HCT116 (cell line): ENCODE data around the gene FOXO6. TPM values are rescaled to one million over a fixed set of nuclear protein-coding genes. Genes with fewer than 3 reads are reported as not detected.

Source experiments
- ATAC-seq: fragments of 200-7000 bp; cut with Tn5 transposase; 2 replicates; pipeline ENCODE4 v1.9.1; 2020; ENCODE audit warnings: mild to moderate bottlenecking, moderate library complexity
- BruUV-seq: library from RNA; stranded (reverse); fragments of 400-500 nt; replicated peaks from 2 replicates; lab custom pipeline; 2021; lab: Mats Ljungman, UMichigan
- CTCF ChIA-PET: fragments of 300-600 bp; sonication (Branson Sonifier 250); formaldehyde crosslinking; loops from one replicate; lab custom pipeline; 2021; ENCODE audit warnings: antibody characterized with exemption; lab: Charles Lee
- POLR2A ChIA-PET: fragments of 300-600, 350-600 bp; sonication (Branson Sonifier 250); formaldehyde crosslinking; loops from one replicate; lab custom pipeline; 2021; ENCODE audit warnings: antibody characterized with exemption; lab: Charles Lee
- RAD21 ChIA-PET, 2 experiments: fragments of 300-600 bp; sonication (Branson Sonifier 250); formaldehyde crosslinking; loops; one replicate each; lab custom pipeline; 2023; ENCODE audit warnings: low total read pairs in 2 of 2; ENCODE audit not compliant: uncharacterized antibody in 2 of 2, unreplicated experiment in 2 of 2, low non-redundant PET in 1 of 2; lab: Charles Lee
- DNase-seq: peaks from one replicate; pipeline ENCODE4 v3.0.0-alpha.2; 2010; ENCODE audit warnings: low read depth, low spot score
- H2AFZ ChIP-seq: fragments of 200-600 bp; shearing (Covaris generic), sonication (generic); 2 replicates; pipeline ENCODE4 v1.6.1; 2017; ENCODE audit warnings: low read depth, mixed run types, mixed read lengths, antibody characterized with exemption, low read length; ENCODE audit not compliant: poor library complexity, severe bottlenecking
- H3K27ac ChIP-seq: 2 replicates; pipeline ENCODE4 v1.5.1; 2012; ENCODE audit warnings: low read depth, low read length
- H3K27me3 ChIP-seq: fragments of 200-600 bp; sonication (generic); 2 replicates; pipeline ENCODE4 v1.6.1; 2016; ENCODE audit warnings: mixed run types, low read length, mixed read lengths; ENCODE audit not compliant: insufficient read depth
- H3K36me3 ChIP-seq, 2 experiments: fragments of 200-500 bp in 1 of 2; fragments of 200-600 bp in 1 of 2; sonication (Bioruptor generic) in 1 of 2; sonication (generic) in 1 of 2; 2 replicates each; pipeline versions ENCODE4 v1.5.1 to v1.6.1; 2014 to 2016; ENCODE audit warnings: low read length in 2 of 2, inconsistent platforms in 1 of 2, mixed read lengths in 1 of 2, mixed run types in 1 of 2; ENCODE audit not compliant: insufficient read depth in 2 of 2, control insufficient read depth in 1 of 2
- H3K4me1 ChIP-seq, 2 experiments: fragments of 200-600 bp in 1 of 2; sonication (generic) in 1 of 2; 2 replicates each; pipeline versions ENCODE4 v1.5.1 to v1.6.1; 2012 to 2017; ENCODE audit warnings: low read length in 2 of 2, inconsistent platforms in 1 of 2, mild to moderate bottlenecking in 1 of 2, mixed read lengths in 1 of 2, mixed run types in 1 of 2, moderate library complexity in 1 of 2; ENCODE audit not compliant: insufficient read depth in 2 of 2, control insufficient read depth in 1 of 2
- H3K4me2 ChIP-seq: fragments of 200-600 bp; sonication (generic); 2 replicates; pipeline ENCODE4 v1.6.1; 2017; ENCODE audit warnings: mixed run types, low read length, mixed read lengths
- H3K4me3 ChIP-seq, 2 experiments: fragments of 200-600 bp in 1 of 2; sonication (generic) in 1 of 2; replicated peaks in 1 of 2; 2 replicates each; pipeline ENCODE4 v1.5.1; 2011 to 2016; ENCODE audit warnings: low read length in 2 of 2, control low read depth in 1 of 2, low read depth in 1 of 2, mild to moderate bottlenecking in 1 of 2, mixed read lengths in 1 of 2, mixed run types in 1 of 2
- H3K79me2 ChIP-seq: fragments of 200-600 bp; sonication (generic); 2 replicates; pipeline ENCODE4 v1.6.1; 2017; ENCODE audit warnings: mild to moderate bottlenecking, mixed run types, low read length, moderate library complexity, mixed read lengths; ENCODE audit not compliant: insufficient read depth
- H3K9ac ChIP-seq: fragments of 200-600 bp; sonication (generic); 2 replicates; pipeline ENCODE4 v1.6.1; 2016; ENCODE audit warnings: low read length, mixed read lengths
- H3K9me2 ChIP-seq: fragments of 200-600 bp; sonication (generic), shearing (Covaris generic); 2 replicates; pipeline ENCODE4 v1.6.1; 2017; ENCODE audit warnings: mixed run types, mild to moderate bottlenecking, moderate library complexity; ENCODE audit not compliant: insufficient read depth
- H3K9me3 ChIP-seq, 2 experiments: fragments of 200-500 bp in 1 of 2; fragments of 200-600 bp in 1 of 2; sonication (Bioruptor generic) in 1 of 2; sonication (generic) in 1 of 2; 2 replicates each; pipeline ENCODE4 v1.6.1; 2014 to 2017; ENCODE audit warnings: low read length in 2 of 2, mixed read lengths in 2 of 2, inconsistent platforms in 1 of 2, low read depth in 1 of 2, mild to moderate bottlenecking in 1 of 2, mixed run types in 1 of 2, moderate library complexity in 1 of 2; ENCODE audit not compliant: control insufficient read depth in 1 of 2, insufficient read depth in 1 of 2
- H4K20me1 ChIP-seq: fragments of 200-600 bp; sonication (generic), shearing (Covaris generic); 2 replicates; pipeline ENCODE4 v1.6.1; 2017; ENCODE audit warnings: mixed run types, mild to moderate bottlenecking, moderate library complexity; ENCODE audit not compliant: insufficient read depth
- CBX3 ChIP-seq: IDR thresholded peaks from 2 replicates; pipeline ENCODE4 v1.6.1; 2012; ENCODE audit warnings: low read depth
- CEBPB ChIP-seq: IDR thresholded peaks from 2 replicates; pipeline ENCODE4 v1.6.1; 2012; ENCODE audit warnings: low read depth
- EGR1 ChIP-seq: IDR thresholded peaks from 2 replicates; pipeline ENCODE4 v1.6.1; 2012; ENCODE audit warnings: low read depth
- ELF1 ChIP-seq: IDR thresholded peaks from 2 replicates; pipeline ENCODE4 v1.6.1; 2012; ENCODE audit warnings: low read depth, borderline replicate concordance
- EZH2 ChIP-seq: fragments of 200-600 bp; sonication (generic); IDR thresholded peaks from 2 replicates; pipeline ENCODE4 v1.6.1; 2017; ENCODE audit warnings: antibody characterized with exemption, mixed run types
- FOSL1 ChIP-seq: IDR thresholded peaks from 2 replicates; pipeline ENCODE4 v1.6.1; 2012; ENCODE audit warnings: low read depth
- POLR2A ChIP-seq: IDR thresholded peaks from 2 replicates; pipeline ENCODE4 v1.7.0; 2011; ENCODE audit warnings: borderline replicate concordance; ENCODE audit not compliant: insufficient read depth, insufficient read length; ENCODE audit errors: extremely low read depth
- RAD21 ChIP-seq: IDR thresholded peaks from 2 replicates; pipeline ENCODE4 v1.6.1; 2012; ENCODE audit warnings: low read depth, mild to moderate bottlenecking
- SIN3A ChIP-seq: IDR thresholded peaks from 2 replicates; pipeline ENCODE4 v1.6.1; 2012; ENCODE audit warnings: low read depth
- SP1 ChIP-seq: IDR thresholded peaks from 2 replicates; pipeline ENCODE4 v1.6.1; 2012; ENCODE audit warnings: low read depth
- TCF7L2 ChIP-seq: IDR thresholded peaks from 2 replicates; pipeline ENCODE4 v1.7.0; 2011; ENCODE audit warnings: borderline replicate concordance, inconsistent platforms; ENCODE audit not compliant: insufficient read depth, insufficient read length; ENCODE audit errors: extremely low read depth
- YY1 ChIP-seq: IDR thresholded peaks from 2 replicates; pipeline ENCODE4 v1.6.1; 2011; ENCODE audit warnings: low read length, low read depth, moderate library complexity, mild to moderate bottlenecking; ENCODE audit not compliant: insufficient replicate concordance; ENCODE audit errors: extremely low read depth
- ZFX ChIP-seq: fragments of 450-650 bp; IDR thresholded peaks from 2 replicates; pipeline ENCODE4 v1.6.1; 2017
- ZNF274 ChIP-seq: fragments of 200-500 bp; sonication (Bioruptor generic); IDR thresholded peaks from 2 replicates; pipeline ENCODE4 v1.6.1; 2014; ENCODE audit warnings: mild to moderate bottlenecking, low read depth, low read length, inconsistent platforms
- intact Hi-C: fragments of 100-400 bp; cut with micrococcal nuclease; formaldehyde crosslinking; loops from 2 replicates; pipeline ENCODE4 v1.10.0; 2022
- total RNA-seq: library from RNA; stranded (reverse); gene quantifications from one replicate; pipeline ENCODE4 v1.2.1, GENCODE V29; 2021; ENCODE audit not compliant: unreplicated experiment
- TF ChIP-seq, protein P1 (sequence below), 3 experiments: fragments of 200-600 bp in 1 of 3; sonication (generic) in 1 of 3; IDR thresholded peaks in 2 of 3; conservative IDR thresholded peaks in 1 of 3; 2 replicates each; pipeline ENCODE4 v1.5.1; 2012 to 2017; ENCODE audit warnings: low read depth in 2 of 3, low read length in 2 of 3, antibody characterized with exemption in 1 of 3, borderline replicate concordance in 1 of 3, control low read depth in 1 of 3, mild to moderate bottlenecking in 1 of 3, mixed read lengths in 1 of 3, mixed run types in 1 of 3, moderate library complexity in 1 of 3; ENCODE audit not compliant: insufficient read depth in 1 of 3
- TF ChIP-seq, protein P2 (sequence below): IDR thresholded peaks from 2 replicates; pipeline ENCODE4 v1.6.1; 2012
- TF ChIP-seq, protein P3 (sequence below): IDR thresholded peaks from 2 replicates; pipeline ENCODE4 v1.6.1; 2012; ENCODE audit warnings: low read depth

The FOXO6 gene
- total RNA-seq, 1 experiment from 2014 or later = 7.0 TPM

DNA sequence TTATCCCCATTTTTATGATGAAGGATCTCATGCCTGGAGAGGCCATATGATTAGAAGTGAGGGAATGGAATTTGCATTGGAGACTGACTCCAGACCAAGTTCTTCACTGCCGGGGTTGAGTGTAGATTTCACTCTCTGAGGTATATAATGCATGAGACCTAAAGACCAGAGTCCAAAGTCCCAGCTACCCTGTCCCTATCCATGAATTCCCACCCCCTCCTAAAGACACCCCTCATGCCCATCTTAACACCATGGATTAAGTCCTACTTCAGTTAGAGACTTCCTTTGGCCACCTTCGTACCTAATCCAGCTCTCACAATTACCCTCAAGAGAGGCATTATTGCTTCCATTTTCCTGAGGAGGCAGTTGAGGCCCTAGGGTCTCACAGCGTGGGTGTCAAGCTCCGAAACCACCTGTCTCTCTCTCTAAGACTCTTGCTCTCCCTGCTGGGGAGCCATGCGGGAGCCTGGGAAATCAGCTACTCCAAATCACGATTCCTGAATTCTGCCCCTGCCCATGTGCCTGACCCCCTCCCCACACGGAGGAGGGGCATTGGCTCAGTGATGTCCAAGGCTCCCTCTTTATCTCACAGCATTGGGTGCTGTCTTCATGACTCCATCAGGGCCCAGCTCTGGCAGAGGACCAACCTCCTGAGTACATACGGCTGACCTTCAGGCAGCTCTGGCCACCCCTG lies 11.7 kb upstream of the FOXO6 start:
- no TSS peak for BruUV-seq
- Histone ChIP-seq H4K20me1 (no peaks in the 10 kb centered on the region), H3K27me3 (no peaks in the 10 kb centered on the region), H3K9me2 (no peaks in the 10 kb centered on the region), H3K4me2 (no peak overlapping the region), H2AFZ (no peak overlapping the region), H3K27ac (no peak overlapping the region), H3K4me1 (peaks cover 10 to 11% of the 10 kb centered on the region in 2 experiments; a peak in 3 of 4 replicates), H3K9ac (no peak overlapping the region), H3K36me3 (no peaks in the 10 kb centered on the region), H3K4me3 (no peak overlapping the region), H3K9me3 (no peaks in the 10 kb centered on the region), H3K79me2 (no peaks in the 10 kb centered on the region)
- ChIA-PET RAD21 (no interaction called here), POLR2A (interaction anchor here (0.9 kb wide), 1 partner anchor 12 kb away, joined by 4 read pairs; the partner anchor contains the start of gene FOXO6), CTCF (no interaction called here)
- TF ChIP-seq SP1 (no peak), CEBPB (no peak), SIN3A (no peak), EGR1 (no peak), ZFX (no peak), TCF7L2 (no peak), FOSL1 (no peak), YY1 (no peak), ELF1 (no peak), EZH2 (no peak), CBX3 (no peak), ZNF274 (no peak), RAD21 (no peak), POLR2A (no peak)
- TF ChIP-seq, protein P1, sequence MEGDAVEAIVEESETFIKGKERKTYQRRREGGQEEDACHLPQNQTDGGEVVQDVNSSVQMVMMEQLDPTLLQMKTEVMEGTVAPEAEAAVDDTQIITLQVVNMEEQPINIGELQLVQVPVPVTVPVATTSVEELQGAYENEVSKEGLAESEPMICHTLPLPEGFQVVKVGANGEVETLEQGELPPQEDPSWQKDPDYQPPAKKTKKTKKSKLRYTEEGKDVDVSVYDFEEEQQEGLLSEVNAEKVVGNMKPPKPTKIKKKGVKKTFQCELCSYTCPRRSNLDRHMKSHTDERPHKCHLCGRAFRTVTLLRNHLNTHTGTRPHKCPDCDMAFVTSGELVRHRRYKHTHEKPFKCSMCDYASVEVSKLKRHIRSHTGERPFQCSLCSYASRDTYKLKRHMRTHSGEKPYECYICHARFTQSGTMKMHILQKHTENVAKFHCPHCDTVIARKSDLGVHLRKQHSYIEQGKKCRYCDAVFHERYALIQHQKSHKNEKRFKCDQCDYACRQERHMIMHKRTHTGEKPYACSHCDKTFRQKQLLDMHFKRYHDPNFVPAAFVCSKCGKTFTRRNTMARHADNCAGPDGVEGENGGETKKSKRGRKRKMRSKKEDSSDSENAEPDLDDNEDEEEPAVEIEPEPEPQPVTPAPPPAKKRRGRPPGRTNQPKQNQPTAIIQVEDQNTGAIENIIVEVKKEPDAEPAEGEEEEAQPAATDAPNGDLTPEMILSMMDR (IDR thresholded peaks at IDR 0.05 in 2 of 3, conservative IDR thresholded peaks at IDR 0.05 in 1 of 3; ENCODE audit: borderline replicate concordance in 1 of 3, insufficient read depth in 1 of 3, low read depth in 2 of 3, low read length in 2 of 3) = no peak
- TF ChIP-seq, protein P2, sequence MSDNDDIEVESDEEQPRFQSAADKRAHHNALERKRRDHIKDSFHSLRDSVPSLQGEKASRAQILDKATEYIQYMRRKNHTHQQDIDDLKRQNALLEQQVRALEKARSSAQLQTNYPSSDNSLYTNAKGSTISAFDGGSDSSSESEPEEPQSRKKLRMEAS = no peak
- TF ChIP-seq, protein P3, sequence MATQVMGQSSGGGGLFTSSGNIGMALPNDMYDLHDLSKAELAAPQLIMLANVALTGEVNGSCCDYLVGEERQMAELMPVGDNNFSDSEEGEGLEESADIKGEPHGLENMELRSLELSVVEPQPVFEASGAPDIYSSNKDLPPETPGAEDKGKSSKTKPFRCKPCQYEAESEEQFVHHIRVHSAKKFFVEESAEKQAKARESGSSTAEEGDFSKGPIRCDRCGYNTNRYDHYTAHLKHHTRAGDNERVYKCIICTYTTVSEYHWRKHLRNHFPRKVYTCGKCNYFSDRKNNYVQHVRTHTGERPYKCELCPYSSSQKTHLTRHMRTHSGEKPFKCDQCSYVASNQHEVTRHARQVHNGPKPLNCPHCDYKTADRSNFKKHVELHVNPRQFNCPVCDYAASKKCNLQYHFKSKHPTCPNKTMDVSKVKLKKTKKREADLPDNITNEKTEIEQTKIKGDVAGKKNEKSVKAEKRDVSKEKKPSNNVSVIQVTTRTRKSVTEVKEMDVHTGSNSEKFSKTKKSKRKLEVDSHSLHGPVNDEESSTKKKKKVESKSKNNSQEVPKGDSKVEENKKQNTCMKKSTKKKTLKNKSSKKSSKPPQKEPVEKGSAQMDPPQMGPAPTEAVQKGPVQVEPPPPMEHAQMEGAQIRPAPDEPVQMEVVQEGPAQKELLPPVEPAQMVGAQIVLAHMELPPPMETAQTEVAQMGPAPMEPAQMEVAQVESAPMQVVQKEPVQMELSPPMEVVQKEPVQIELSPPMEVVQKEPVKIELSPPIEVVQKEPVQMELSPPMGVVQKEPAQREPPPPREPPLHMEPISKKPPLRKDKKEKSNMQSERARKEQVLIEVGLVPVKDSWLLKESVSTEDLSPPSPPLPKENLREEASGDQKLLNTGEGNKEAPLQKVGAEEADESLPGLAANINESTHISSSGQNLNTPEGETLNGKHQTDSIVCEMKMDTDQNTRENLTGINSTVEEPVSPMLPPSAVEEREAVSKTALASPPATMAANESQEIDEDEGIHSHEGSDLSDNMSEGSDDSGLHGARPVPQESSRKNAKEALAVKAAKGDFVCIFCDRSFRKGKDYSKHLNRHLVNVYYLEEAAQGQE = no peak
- no peak for DNase-seq
- intact Hi-C loops = loop anchor here (10.0 kb wide), 1 partner anchor 1415 kb away; the partner anchor contains the start of genes C1orf50 and P3H1
- ATAC-seq = no peak
